A673 (cell line): ENCODE data around the gene VAV2. TPM values are rescaled to one million over a fixed set of nuclear protein-coding genes. Genes with fewer than 3 reads are reported as not detected.

Experiments used
- BruUV-seq: library from RNA; stranded (reverse); fragments of 400-500 nt; replicated peaks from 2 replicates; lab custom pipeline; 2021; lab: Mats Ljungman, UMichigan
- CTCF ChIA-PET: fragments of 300-600 bp; sonication (Branson Sonifier 250); formaldehyde crosslinking; loops from one replicate; lab custom pipeline; 2022; ENCODE audit warnings: antibody characterized with exemption; lab: Charles Lee
- POLR2A ChIA-PET: fragments of 300-600 bp; sonication (Branson Sonifier 250); formaldehyde crosslinking; loops from one replicate; lab custom pipeline; 2022; ENCODE audit warnings: antibody characterized with exemption; ENCODE audit not compliant: low non-redundant PET; lab: Charles Lee
- DNase-seq: peaks from one replicate; pipeline ENCODE4 v3.0.0-alpha.2; 2015; ENCODE audit warnings: low spot score
- H3K27ac ChIP-seq: fragments of 200-600 bp; sonication (generic); 2 replicates; pipeline ENCODE4 v1.5.1; 2016; ENCODE audit warnings: mixed run types, low read depth, mild to moderate bottlenecking, mixed read lengths, antibody characterized with exemption, low read length; ENCODE audit not compliant: poor library complexity, severe bottlenecking
- H3K27me3 ChIP-seq: fragments of 200-600 bp; sonication (generic); replicated peaks from 2 replicates; pipeline ENCODE4 v1.6.1; 2017; ENCODE audit warnings: mixed run types, low read depth, mild to moderate bottlenecking, mixed read lengths, antibody characterized with exemption, low read length; ENCODE audit not compliant: insufficient read depth, poor library complexity
- H3K36me3 ChIP-seq: fragments of 200-600 bp; sonication (generic); 2 replicates; pipeline ENCODE4 v1.6.1; 2016; ENCODE audit warnings: mixed run types, mild to moderate bottlenecking, mixed read lengths, antibody characterized with exemption, low read length; ENCODE audit not compliant: insufficient read depth, poor library complexity, severe bottlenecking
- H3K4me1 ChIP-seq: fragments of 200-600 bp; sonication (generic); 2 replicates; pipeline ENCODE4 v1.6.1; 2017; ENCODE audit warnings: mixed run types, mild to moderate bottlenecking, mixed read lengths, antibody characterized with exemption, low read length; ENCODE audit not compliant: insufficient read depth, poor library complexity, severe bottlenecking
- H3K4me3 ChIP-seq: fragments of 200-600 bp; sonication (generic); 2 replicates; pipeline ENCODE4 v1.5.1; 2016; ENCODE audit warnings: low read depth, mixed run types, mild to moderate bottlenecking, mixed read lengths, low read length; ENCODE audit not compliant: poor library complexity, severe bottlenecking
- H3K9me3 ChIP-seq: fragments of 200-600 bp; sonication (generic); 2 replicates; pipeline ENCODE4 v1.6.1; 2016; ENCODE audit warnings: mixed run types, low read depth, mild to moderate bottlenecking, mixed read lengths, antibody characterized with exemption, low read length; ENCODE audit not compliant: poor library complexity, severe bottlenecking
- CTCF ChIP-seq: fragments of 300-800, 200-600 bp; sonication (generic); conservative IDR thresholded peaks from 2 replicates; pipeline ENCODE4 v1.5.1; 2017; ENCODE audit warnings: low read depth, mild to moderate bottlenecking, antibody characterized with exemption, low read length, moderate library complexity, mixed read lengths
- EZH2 ChIP-seq: fragments of 200-600 bp; sonication (generic); IDR thresholded peaks from 2 replicates; pipeline ENCODE4 v1.6.1; 2017; ENCODE audit warnings: borderline replicate concordance, low read depth, mild to moderate bottlenecking, mixed read lengths, antibody characterized with exemption, low read length; ENCODE audit not compliant: poor library complexity, severe bottlenecking
- intact Hi-C: fragments of 100-400 bp; cut with micrococcal nuclease; formaldehyde crosslinking; loops from one replicate; pipeline ENCODE4 v1.10.0; 2022; ENCODE audit not compliant: unreplicated experiment
- total RNA-seq: library from RNA; stranded (reverse); gene quantifications from 2 replicates; pipeline ENCODE4 v1.2.3, GENCODE V29; 2021

VAV2 gene
- total RNA-seq, 1 experiment from 2014 or later: 16.4 TPM

GRCh38 chr9:133811471-133811870, 180.7 kb downstream of the VAV2 start:
- no peak for DNase-seq
- ChIA-PET POLR2A (no interaction called here), CTCF (no interaction called here)
- TF ChIP-seq EZH2 (no peak), CTCF (no peak)
- no peaks in the 10 kb centered on the region for H3K4me1 ChIP-seq
- no peaks in the 10 kb centered on the region for H3K9me3 ChIP-seq
- H3K4me3 ChIP-seq: no peak overlapping the region
- BruUV-seq: no TSS peak
- no peak overlapping the region for H3K27ac ChIP-seq
- no peaks in the 10 kb centered on the region for H3K27me3 ChIP-seq
- no peaks in the 10 kb centered on the region for H3K36me3 ChIP-seq
- intact Hi-C loops: no loop called here

GRCh38 chr9:133810556-133811195, 181.4 kb downstream of the VAV2 start:
- no peak overlapping the region for H3K4me3 ChIP-seq
- no peak overlapping the region for H3K27ac ChIP-seq
- no peaks in the 10 kb centered on the region for H3K36me3 ChIP-seq
- no TSS peak for BruUV-seq
- TF ChIP-seq CTCF: no peak
- TF ChIP-seq EZH2: no peak
- no peaks in the 10 kb centered on the region for H3K27me3 ChIP-seq
- intact Hi-C loops: no loop called here
- ChIA-PET CTCF (no interaction called here), POLR2A (no interaction called here)
- no peaks in the 10 kb centered on the region for H3K4me1 ChIP-seq
- no peaks in the 10 kb centered on the region for H3K9me3 ChIP-seq
- no peak for DNase-seq

- POLR2A ChIA-PET: no interaction called here
- Histone ChIP-seq H3K9me3 (no peaks in the 10 kb centered on the region), H3K4me3 (no peak overlapping the region), H3K27ac (no peak overlapping the region), H3K27me3 (no peaks in the 10 kb centered on the region), H3K4me1 (no peaks in the 10 kb centered on the region), H3K36me3 (no peaks in the 10 kb centered on the region)
- no TSS peak for BruUV-seq
- TF ChIP-seq EZH2 (no peak), CTCF (no peak)
- no peak for DNase-seq
- CTCF ChIA-PET: no interaction called here
- intact Hi-C loops: no loop called here
Measured at GRCh38 chr9:133809335-133809734, 182.8 kb downstream of the VAV2 start.
